Tibial artery (tissue), 4 donors: Measurements from ENCODE around the gene COG3.
A peak's percentile ranks its signal among the peaks of the same experiment; 100 is the strongest.

Source experiments
- DNase-seq, 2 donors: peaks; one replicate each; pipeline ENCODE4 v3.0.0-alpha.2; 2019
- H3K27ac ChIP-seq, 2 donors: fragments of 200-600 bp; sonication (generic) in 1 of 2; 1 replicate in 1 of 2; 2 replicates in 1 of 2; pipeline ENCODE4 v1.5.1; 2018 to 2019; ENCODE audit warnings: mild to moderate bottlenecking in 1 of 2
- H3K27me3 ChIP-seq, 2 donors: fragments of 200-600 bp; sonication (generic) in 1 of 2; one replicate each; pipeline versions ENCODE4 v1.5.1 to v1.6.0; 2016 to 2019
- H3K36me3 ChIP-seq, 3 donors: fragments of 200-600 bp; sonication (generic) in 2 of 3; one replicate each; pipeline ENCODE4 v1.5.1; 2016 to 2019; ENCODE audit warnings: mild to moderate bottlenecking in 2 of 3
- H3K4me1 ChIP-seq, 4 donors: fragments of 200-600 bp; sonication (generic) in 2 of 4; 1 replicate in 3 of 4; 2 replicates in 1 of 4; pipeline ENCODE4 v1.5.1; 2016 to 2019
- H3K4me3 ChIP-seq, 2 donors: fragments of 200-600 bp; sonication (generic) in 1 of 2; 1 replicate in 1 of 2; 2 replicates in 1 of 2; pipeline ENCODE4 v1.5.1; 2018 to 2019; ENCODE audit warnings: mild to moderate bottlenecking in 2 of 2
- H3K9me3 ChIP-seq, 3 donors: fragments of 200-600 bp; sonication (generic) in 1 of 3; one replicate each; pipeline ENCODE4 v1.5.1; 2016 to 2019
- CTCF ChIP-seq, 2 experiments: fragments of 200-600 bp in 1 of 2; fragments of 450-650 bp in 1 of 2; IDR thresholded peaks; one replicate each; pipeline ENCODE4 v1.5.1; 2017 to 2019; ENCODE audit warnings: antibody characterized with exemption in 2 of 2, mild to moderate bottlenecking in 1 of 2, moderate library complexity in 1 of 2
- intact Hi-C: fragments of 100-400 bp; cut with DNase I; formaldehyde crosslinking; loops from one replicate; pipeline ENCODE4 v1.15.0; 2023; ENCODE audit warnings: low total_unique reads

Gene COG3

GRCh38 chr13:45439781-45440462, 24.8 kb upstream of the COG3 start:
- Histone ChIP-seq H3K4me1 (peaks cover 0 to 13% (median 3%) of the 10 kb centered on the region in 4 donors), H3K9me3 (no peaks in the 10 kb centered on the region), H3K4me3 (no peak overlapping the region), H3K27ac (peak overlapping the region in 1 of 2 donors; percentile 1), H3K27me3 (no peaks in the 10 kb centered on the region), H3K36me3 (no peaks in the 10 kb centered on the region)
- intact Hi-C loops: no loop called here
- DNase-seq: no peak
- no peak for TF ChIP-seq CTCF (IDR thresholded peaks at IDR 0.05)

- Histone ChIP-seq H3K4me3 (no peak overlapping the region), H3K4me1 (peaks cover 0 to 13% (median 3%) of the 10 kb centered on the region in 4 donors), H3K27ac (no peak overlapping the region), H3K27me3 (no peaks in the 10 kb centered on the region), H3K36me3 (no peaks in the 10 kb centered on the region), H3K9me3 (no peaks in the 10 kb centered on the region)
- DNase-seq: no peak
- intact Hi-C loops: no loop called here
- no peak for TF ChIP-seq CTCF (IDR thresholded peaks at IDR 0.05)
Measured at GRCh38 chr13:45441633-45442032, 23.1 kb upstream of the COG3 start.

- H3K36me3 ChIP-seq: no peaks in the 10 kb centered on the region
- intact Hi-C loops: no loop called here
- no peaks in the 10 kb centered on the region for H3K9me3 ChIP-seq
- H3K27me3 ChIP-seq: no peaks in the 10 kb centered on the region
- no peak overlapping the region for H3K4me3 ChIP-seq
- TF ChIP-seq CTCF (IDR thresholded peaks at IDR 0.05): no peak
- DNase-seq: no peak
- peaks cover 0 to 12% (median 3%) of the 10 kb centered on the region in 4 donors for H3K4me1 ChIP-seq
- H3K27ac ChIP-seq: no peak overlapping the region
Measured at GRCh38 chr13:45445053-45445452, 19.7 kb upstream of the COG3 start.

GRCh38 chr13:45446181-45446580, 18.6 kb upstream of the COG3 start:
- Histone ChIP-seq H3K4me3 (no peak overlapping the region), H3K27ac (no peak overlapping the region), H3K36me3 (no peaks in the 10 kb centered on the region), H3K27me3 (no peaks in the 10 kb centered on the region), H3K4me1 (peaks cover 0 to under 1% (median 0%) of the 10 kb centered on the region in 4 donors), H3K9me3 (no peaks in the 10 kb centered on the region)
- DNase-seq: no peak
- no peak for TF ChIP-seq CTCF (IDR thresholded peaks at IDR 0.05)
- intact Hi-C loops: no loop called here

GRCh38 chr13:45447050-45447661, 17.6 kb upstream of the COG3 start:
- H3K9me3 ChIP-seq: no peaks in the 10 kb centered on the region
- no peaks in the 10 kb centered on the region for H3K4me1 ChIP-seq
- no peak for DNase-seq
- TF ChIP-seq CTCF (IDR thresholded peaks at IDR 0.05): no peak
- H3K27ac ChIP-seq: no peak overlapping the region
- intact Hi-C loops: no loop called here
- no peaks in the 10 kb centered on the region for H3K27me3 ChIP-seq
- no peak overlapping the region for H3K4me3 ChIP-seq
- no peaks in the 10 kb centered on the region for H3K36me3 ChIP-seq
